Suprapubic skin (tissue), 3 donors: ENCODE results near the gene NR3C2.
"Not testable (repeated sequence)": the region's sequence is repeated elsewhere in the genome, so short reads cannot be mapped to it uniquely, and the experiment has no call there.

ENCODE experiments used
- EP300 ChIP-seq: sonication (generic); formaldehyde crosslinking; IDR thresholded peaks from one replicate; pipeline ENCODE4 v1.6.1; 2017; ENCODE audit warnings: antibody characterized with exemption
- TF ChIP-seq, protein P1 (sequence below), 2 donors: fragments of 200-600 bp in 1 of 2; fragments of 450-650 bp in 1 of 2; sonication (generic) in 1 of 2; IDR thresholded peaks; one replicate each; pipeline ENCODE4 v1.5.1; 2016 to 2019; ENCODE audit warnings: antibody characterized with exemption in 2 of 2, mild to moderate bottlenecking in 1 of 2, moderate library complexity in 1 of 2

DNA sequence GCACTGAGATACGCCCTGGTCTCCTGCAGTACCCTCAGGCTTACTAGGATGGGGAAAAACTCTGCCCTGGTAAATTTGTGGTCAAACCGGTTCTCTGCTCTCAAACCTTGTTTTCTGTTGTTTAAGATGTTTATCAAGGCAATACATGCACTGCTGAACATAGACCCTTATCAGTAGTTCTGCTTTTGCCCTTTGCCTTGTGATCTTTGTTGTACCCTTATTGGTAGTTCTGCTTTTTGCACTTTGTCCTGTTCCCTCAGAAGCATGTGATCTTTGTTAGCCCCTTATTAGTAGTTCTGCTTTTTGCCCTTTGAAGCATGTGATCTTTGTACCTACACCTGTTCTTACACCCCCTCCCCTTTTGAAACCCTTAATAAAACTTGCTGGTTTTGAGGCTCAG is 319.1 kb downstream of the NR3C2 start:
- TF ChIP-seq EP300 = not testable (repeated sequence)
- TF ChIP-seq, protein P1, sequence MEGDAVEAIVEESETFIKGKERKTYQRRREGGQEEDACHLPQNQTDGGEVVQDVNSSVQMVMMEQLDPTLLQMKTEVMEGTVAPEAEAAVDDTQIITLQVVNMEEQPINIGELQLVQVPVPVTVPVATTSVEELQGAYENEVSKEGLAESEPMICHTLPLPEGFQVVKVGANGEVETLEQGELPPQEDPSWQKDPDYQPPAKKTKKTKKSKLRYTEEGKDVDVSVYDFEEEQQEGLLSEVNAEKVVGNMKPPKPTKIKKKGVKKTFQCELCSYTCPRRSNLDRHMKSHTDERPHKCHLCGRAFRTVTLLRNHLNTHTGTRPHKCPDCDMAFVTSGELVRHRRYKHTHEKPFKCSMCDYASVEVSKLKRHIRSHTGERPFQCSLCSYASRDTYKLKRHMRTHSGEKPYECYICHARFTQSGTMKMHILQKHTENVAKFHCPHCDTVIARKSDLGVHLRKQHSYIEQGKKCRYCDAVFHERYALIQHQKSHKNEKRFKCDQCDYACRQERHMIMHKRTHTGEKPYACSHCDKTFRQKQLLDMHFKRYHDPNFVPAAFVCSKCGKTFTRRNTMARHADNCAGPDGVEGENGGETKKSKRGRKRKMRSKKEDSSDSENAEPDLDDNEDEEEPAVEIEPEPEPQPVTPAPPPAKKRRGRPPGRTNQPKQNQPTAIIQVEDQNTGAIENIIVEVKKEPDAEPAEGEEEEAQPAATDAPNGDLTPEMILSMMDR (IDR thresholded peaks at IDR 0.05) = not testable (repeated sequence)
